Uterus (tissue), 2 donors: ENCODE measurements around the gene BUB1.
"Not testable (repeated sequence)": the region's sequence is repeated elsewhere in the genome, so short reads cannot be mapped to it uniquely, and the experiment has no call there.

Source experiments
- POLR2A ChIP-seq, 2 donors: fragments of 450-650 bp; IDR thresholded peaks; one replicate each; pipeline ENCODE4 v1.6.1; 2016; ENCODE audit warnings: antibody characterized with exemption in 2 of 2, mild to moderate bottlenecking in 1 of 2, moderate library complexity in 1 of 2
- TF ChIP-seq, protein P1 (sequence below), 4 experiments: fragments of 200-600 bp in 2 of 4; fragments of 450-650 bp in 2 of 4; sonication (generic) in 2 of 4; IDR thresholded peaks; one replicate each; pipeline ENCODE4 v1.5.1; 2016 to 2019; ENCODE audit warnings: antibody characterized with exemption in 4 of 4, mild to moderate bottlenecking in 2 of 4, moderate library complexity in 1 of 4

DNA sequence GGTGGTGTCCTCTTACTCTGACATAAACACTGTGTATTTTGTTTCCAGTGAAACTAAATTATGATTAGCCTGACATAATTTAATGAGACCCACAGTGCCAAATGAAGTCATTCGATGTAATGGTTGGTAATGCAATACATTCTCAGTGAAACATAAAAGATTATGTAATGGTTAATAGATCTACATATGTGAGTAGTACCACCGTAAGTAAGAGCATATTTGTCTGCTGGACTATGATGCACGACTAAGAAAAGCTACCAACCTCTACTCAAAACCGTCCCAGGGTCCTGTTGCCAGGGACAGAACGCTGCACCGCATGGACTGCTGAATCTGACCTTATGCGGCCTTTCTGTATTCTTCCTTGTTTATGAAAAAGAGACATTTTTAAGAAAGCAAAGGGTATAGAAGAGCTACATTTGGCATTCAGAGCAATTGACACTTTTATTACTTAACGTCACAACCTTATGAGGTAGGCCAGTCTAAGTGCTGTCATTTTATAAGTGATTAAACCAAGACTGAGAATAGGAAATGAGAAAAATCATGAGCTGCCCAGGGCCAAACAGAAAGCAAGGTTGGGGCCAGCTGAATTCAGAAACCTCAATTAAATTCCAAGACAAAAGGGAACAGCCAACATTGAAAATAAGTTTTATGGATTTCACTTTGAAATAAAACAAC, 73.8 kb downstream of the BUB1 start:
- TF ChIP-seq, protein P1, sequence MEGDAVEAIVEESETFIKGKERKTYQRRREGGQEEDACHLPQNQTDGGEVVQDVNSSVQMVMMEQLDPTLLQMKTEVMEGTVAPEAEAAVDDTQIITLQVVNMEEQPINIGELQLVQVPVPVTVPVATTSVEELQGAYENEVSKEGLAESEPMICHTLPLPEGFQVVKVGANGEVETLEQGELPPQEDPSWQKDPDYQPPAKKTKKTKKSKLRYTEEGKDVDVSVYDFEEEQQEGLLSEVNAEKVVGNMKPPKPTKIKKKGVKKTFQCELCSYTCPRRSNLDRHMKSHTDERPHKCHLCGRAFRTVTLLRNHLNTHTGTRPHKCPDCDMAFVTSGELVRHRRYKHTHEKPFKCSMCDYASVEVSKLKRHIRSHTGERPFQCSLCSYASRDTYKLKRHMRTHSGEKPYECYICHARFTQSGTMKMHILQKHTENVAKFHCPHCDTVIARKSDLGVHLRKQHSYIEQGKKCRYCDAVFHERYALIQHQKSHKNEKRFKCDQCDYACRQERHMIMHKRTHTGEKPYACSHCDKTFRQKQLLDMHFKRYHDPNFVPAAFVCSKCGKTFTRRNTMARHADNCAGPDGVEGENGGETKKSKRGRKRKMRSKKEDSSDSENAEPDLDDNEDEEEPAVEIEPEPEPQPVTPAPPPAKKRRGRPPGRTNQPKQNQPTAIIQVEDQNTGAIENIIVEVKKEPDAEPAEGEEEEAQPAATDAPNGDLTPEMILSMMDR (IDR thresholded peaks at IDR 0.05), result not testable (repeated sequence)
- TF ChIP-seq POLR2A (IDR thresholded peaks at IDR 0.05), result not testable (repeated sequence)
